ENCODE results near the gene MYL6.
"Not testable (repeated sequence)": the region's sequence is repeated elsewhere in the genome, so short reads cannot be mapped to it uniquely, and the experiment has no call there.

Gene MYL6

GRCh38 chr12:56129942-56130495 is 28.1 kb upstream of the MYL6 start:
- no peak for DNase-seq

- DNase-seq: no peak
These were observed 27.3 kb upstream of the MYL6 start for GRCh38 chr12:56130876-56131275.

- no peak for DNase-seq
These were observed 23.3 kb upstream of the MYL6 start for GRCh38 chr12:56134897-56135296.

DNA sequence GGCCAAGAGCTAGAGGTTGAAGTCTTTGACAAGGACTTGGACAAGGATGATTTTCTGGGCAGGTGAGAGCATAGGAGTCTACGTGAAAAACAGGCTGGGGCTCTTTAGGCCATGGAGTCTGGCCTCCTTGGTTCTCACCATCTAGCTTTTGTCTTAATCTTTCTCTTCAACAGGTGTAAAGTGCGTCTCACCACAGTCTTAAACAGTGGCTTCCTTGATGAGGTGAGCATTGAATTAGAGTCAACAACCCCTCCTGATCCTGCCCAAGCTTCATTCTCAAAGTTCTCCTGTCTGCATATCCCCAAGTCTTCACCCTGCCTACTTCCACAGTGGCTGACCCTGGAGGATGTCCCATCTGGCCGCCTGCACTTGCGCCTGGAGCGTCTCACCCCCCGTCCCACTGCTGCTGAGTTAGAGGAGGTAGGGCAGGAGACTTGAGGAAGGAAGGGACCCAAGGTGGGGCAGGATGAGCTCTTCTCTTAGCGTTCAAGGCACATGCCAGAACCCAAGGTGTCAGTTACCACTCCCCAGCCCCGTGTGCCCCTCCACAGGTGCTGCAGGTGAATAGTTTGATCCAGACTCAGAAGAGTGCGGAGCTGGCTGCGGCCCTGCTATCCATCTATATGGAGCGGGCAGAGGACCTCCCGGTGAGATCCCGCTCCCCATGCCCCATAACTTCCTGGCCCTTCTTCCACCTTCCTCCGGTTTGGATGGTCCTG is 20.1 kb upstream of the MYL6 start:
- DNase-seq: no peak

DNA sequence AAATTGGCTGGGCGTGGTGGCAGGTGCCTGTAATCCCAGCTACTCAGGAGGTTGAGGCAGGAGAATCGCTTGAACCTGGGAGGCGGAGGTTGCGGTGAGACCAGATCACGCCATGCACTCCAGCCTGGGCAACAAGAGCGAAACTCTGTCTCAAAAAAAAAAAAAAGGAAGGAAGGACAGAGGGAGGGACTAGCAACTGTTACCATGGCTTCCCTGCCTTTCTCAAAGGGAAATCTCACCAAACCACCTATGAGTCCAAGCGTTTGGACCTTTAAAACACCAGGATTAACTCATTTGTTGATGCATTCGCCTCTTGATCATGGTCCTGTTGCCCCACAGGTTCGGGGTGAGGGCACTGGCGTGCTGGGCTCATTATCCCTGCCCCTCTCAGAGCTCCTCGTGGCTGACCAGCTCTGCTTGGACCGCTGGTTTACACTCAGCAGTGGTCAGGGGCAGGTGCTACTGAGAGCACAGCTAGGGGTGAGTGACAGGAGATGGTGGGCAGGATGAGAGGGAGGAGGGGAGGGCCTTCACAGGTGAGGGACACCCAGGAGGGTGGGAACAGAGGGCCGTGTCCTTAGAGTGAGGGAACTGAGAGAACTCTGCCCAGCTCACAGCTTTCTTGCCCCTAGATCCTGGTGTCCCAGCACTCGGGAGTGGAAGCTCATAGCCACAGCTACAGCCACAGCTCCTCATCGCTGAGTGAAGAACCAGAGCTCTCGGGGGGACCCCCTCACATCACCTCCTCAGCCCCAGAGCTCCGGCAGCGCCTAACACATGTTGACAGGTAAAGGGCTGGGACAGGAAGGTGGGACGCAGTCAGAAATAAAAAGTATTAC is 16.0 kb upstream of the MYL6 start:
- no peak for DNase-seq

GRCh38 chr12:56143217-56143616 is 14.9 kb upstream of the MYL6 start:
- DNase-seq: no peak

DNA sequence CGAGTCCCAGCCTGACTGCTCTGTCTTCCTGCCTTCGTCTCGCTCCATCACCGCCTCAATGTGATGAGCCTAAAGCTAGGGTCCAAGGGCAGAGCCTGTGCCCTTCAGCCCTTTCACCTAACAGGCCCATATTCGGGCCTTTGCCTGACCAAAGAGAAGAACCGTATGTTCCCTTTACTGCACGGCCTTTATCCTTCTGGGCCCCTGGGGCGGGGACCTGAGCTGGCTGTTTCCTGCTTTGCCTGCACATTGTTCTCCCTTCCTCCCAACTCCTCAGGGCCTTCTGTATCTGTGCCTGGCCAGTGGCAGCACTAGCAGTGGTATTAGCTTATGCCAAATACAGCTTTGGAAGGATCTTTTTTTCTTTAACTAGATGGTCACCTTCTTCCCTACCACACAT is 14.3 kb upstream of the MYL6 start:
- no peak for DNase-seq

DNA sequence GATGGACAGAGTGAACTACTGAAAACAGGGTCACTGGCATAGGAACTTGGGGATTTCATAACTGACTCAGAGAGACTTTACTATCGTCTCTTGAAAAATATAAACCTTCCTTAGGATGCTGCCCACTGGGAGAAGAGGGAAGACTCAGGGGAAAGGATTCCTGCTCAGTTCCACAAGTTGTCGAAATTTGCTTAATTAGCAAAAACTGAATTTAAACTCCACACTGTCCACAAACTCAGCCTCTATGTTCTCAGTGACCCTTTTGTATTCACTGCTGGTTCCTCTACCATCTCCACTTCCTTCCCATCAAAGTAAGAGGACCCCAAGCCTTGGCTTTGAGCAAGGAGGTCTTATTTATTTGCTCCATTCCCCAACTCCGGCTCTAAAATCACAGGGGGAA is 12.9 kb upstream of the MYL6 start:
- DNase-seq: no peak

GRCh38 chr12:56146492-56147460 is 11.4 kb upstream of the MYL6 start:
- DNase-seq: no peak

DNA sequence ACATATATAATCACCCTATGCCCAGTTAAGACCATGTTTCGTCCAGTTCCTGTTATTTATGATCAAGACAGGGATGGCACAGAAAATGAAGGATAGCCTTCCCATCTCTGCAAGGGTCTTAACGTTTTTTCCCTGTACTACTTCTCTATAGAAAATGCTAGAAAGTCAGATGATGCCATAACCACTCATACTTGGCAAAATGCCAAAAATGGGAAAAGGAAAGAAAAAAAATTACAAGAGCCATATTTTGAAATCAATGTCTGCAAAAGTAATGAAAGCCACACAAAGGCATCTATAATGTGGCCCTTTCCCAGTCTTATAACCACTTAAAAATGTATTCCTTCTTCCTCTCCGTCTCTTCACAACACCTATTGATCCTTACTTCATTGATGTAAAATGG is 7.6 kb upstream of the MYL6 start:
- DNase-seq: no peak

GRCh38 chr12:56151672-56152131 is 6.5 kb upstream of the MYL6 start:
- no peak for DNase-seq

DNA sequence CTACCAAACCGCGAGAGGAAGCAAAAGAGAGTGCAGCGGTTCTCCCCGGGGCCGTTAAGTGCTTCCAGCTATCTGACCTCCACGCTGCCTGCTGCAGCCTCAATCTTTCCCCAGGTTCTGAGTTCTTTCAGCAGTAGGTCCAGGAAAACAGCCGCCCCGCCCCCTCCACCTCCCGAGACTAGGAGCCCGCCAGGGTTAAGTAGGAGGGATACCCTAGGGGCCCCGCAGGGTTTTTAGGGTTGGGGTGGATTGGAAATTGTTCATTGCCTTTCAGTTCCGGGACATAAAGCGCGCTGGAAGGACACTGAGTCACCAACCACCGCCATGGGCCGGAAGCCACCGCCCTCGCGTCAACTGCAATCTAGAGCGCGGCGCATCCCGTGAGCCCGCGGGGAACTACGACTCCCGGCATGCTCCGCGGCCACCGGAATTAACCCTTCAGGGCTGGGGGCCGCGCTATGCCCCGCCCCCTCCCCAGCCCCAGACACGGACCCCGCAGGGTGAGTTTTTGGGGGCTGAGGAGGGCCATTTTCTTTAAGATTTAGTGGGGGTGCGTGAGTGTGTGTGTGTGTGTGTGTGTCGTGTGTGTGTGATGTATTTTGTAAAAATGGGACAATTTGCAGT is 5.9 kb upstream of the MYL6 start, which contains the start of gene MYL6B:
TSS of gene MYL6B (plus strand) at position 456 of the 624 bp plus-strand sequence. CDS start 1,332 bp downstream, outside the sequence.
- peak; percentile 88 for DNase-seq

DNA sequence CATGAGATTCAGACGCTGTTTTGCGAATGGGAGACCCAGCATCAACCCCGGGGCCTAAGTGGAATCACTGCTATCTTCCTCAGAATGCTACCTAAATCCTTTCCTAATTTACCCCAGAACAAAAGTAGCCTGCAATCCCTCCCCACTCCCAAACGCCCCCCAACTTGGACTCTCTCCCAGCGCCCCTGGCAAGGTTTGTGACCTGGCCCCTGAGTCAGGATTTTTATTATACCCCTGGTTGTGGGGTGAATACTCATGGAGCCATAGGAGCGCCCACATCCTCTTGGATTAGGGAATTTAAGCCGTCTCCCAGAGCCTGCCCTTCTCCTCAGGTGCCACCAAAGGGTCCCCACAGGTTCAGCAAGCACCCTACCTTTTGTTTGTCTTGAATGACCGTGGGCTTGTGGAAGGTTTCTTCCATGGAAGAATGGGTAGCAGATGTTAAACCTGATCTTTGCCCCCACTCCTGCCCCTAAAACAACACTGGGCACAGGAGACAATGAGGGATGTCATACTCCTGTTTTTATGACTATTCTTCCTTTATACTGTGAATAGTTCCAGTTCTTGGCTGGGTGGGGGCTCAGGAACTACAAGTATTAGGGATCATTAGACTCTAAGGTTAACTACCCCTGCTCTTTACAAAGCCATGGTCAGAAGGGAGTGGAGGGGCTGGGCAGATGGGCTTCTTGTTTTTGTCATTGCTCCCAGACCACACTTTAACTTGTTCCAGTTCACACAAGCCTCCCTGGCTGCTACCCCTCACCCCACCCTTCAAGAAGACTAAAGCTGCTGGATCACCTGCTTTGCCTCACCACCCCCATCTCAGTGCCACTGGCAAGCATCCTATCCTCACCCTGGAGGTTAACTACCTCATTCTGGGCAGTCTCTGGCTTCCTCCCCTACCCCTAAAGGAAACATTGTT is 5.1 kb upstream of the MYL6 start:
- no peak for DNase-seq

DNA sequence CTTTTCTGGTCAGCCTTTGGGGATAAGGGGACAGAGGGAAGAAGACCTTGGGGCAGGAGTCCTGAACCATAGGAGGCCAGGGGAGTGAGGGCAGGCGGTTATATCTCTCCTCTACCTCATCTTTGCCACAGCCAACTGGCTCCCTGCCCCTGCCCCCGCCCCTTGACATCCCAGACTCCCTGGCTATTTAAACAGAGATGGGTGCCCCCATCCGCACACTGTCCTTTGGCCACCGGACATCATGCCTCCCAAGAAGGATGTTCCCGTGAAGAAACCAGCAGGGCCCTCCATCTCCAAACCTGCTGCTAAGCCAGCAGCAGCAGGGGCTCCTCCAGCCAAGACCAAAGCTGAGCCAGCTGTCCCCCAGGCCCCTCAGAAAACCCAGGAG is 4.5 kb upstream of the MYL6 start:
- DNase-seq: no peak

GRCh38 chr12:56154246-56154771 is 3.9 kb upstream of the MYL6 start:
- DNase-seq: no peak

GRCh38 chr12:56154818-56155217 is 3.3 kb upstream of the MYL6 start:
- DNase-seq: no peak

DNA sequence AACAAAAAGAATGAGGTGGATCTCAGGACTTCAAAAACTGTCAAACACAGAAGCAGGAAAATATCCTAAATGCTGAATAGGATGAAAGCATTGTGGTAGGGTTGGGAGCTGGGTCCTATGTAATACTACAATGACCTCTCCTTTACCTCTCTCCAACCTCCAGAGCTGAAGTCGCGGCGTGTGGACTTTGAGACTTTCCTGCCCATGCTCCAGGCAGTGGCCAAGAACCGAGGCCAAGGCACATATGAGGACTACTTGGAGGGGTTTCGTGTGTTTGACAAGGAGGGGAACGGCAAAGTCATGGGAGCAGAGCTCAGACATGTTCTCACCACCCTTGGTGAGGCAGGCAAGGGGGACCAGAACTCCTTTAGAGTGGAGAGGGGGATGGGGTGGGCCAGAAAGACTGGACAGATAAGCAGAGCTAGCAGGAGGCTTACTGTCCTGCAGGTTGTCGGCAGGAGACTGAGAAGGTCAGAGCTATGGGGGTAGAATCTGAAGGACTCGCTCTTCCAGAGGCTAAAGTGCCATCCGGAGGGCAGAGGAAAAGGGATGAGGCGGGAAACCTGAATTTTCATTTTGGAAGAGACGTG is 2.8 kb upstream of the MYL6 start:
- DNase-seq: no peak

DNA sequence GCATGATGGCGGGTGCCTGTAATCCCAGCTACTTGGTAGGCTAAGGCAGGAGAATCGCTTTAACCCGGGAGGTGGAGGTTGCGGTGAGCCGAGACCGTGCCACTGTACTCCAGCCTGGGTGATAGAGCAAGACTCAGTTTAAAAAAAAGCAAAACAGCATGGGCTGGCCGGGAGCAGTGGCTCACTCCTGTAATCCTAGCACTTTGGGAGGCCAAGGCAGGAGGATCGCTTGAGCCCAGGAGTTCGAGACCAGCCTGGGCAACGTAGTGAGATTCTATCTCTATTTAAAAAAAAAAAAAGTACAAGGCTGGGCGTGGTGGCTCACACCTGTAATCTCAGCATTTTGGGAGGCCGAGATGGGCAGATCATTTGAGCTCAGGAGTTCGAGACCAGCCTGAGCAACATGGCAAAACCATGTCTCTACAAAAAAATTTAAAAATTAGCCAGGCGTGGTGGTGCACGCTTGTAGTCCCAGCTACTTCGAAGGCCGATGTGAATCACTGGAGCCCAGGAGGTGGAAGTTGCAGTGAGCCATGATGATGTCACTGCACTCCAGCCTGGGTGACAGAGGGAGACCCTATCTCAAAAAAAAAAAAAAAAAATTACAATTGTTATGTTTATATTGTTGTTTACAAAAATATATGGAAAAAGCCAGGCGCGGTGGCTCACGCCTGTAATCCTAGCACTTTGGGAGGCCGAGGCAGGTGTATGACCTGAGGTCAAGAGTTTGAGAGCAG is 1.5 kb upstream of the MYL6 start:
- not testable (repeated sequence) for DNase-seq

- DNase-seq: peak; percentile 76
These were observed 744 bp upstream of the MYL6 start for GRCh38 chr12:56157201-56158028.
